Activated T-cell treated with anti-CD3 and anti-CD28 coated beads, Interleukin-2, amount 50 U/mL, for 1 hour (primary cell): ENCODE data around the gene CBR4.
A peak's percentile ranks its signal among the peaks of the same experiment; 100 is the strongest.
"Not testable (repeated sequence)": the region's sequence is repeated elsewhere in the genome, so short reads cannot be mapped to it uniquely, and the experiment has no call there.

Experiments used
- DNase-seq: peaks from one replicate; pipeline ENCODE4 v3.0.0-alpha.2; 2020

Gene CBR4

GRCh38 chr4:169010125-169011023 is at the start of gene CBR4:
Gene CBR4 (minus strand): TSS chr4:169010255. CDS start chr4:169010089, 166 bp downstream.
- peak; percentile 91 for DNase-seq

GRCh38 chr4:169059306-169060211 is 49.5 kb upstream of the CBR4 start:
- DNase-seq = no peak

GRCh38 chr4:169058312-169058711 is 48.3 kb upstream of the CBR4 start:
- no peak for DNase-seq

- no peak for DNase-seq
Measured at GRCh38 chr4:169054879-169055278, 44.8 kb upstream of the CBR4 start.

- no peak for DNase-seq
Measured at GRCh38 chr4:169052594-169052945, 42.5 kb upstream of the CBR4 start.

- DNase-seq = no peak
Measured at GRCh38 chr4:169051761-169052593, 41.9 kb upstream of the CBR4 start.

- DNase-seq = no peak
Measured at GRCh38 chr4:169050881-169051760, 41.1 kb upstream of the CBR4 start.

- DNase-seq = no peak
Measured at GRCh38 chr4:169050284-169050683, 40.2 kb upstream of the CBR4 start.

GRCh38 chr4:169048868-169049414 is 38.9 kb upstream of the CBR4 start:
- no peak for DNase-seq

- DNase-seq = no peak
Measured at GRCh38 chr4:169047956-169048355, 37.9 kb upstream of the CBR4 start.

- no peak for DNase-seq
Measured at GRCh38 chr4:169045862-169046584, 36.0 kb upstream of the CBR4 start.

GRCh38 chr4:169044714-169045447 is 34.8 kb upstream of the CBR4 start:
- no peak for DNase-seq

- DNase-seq = no peak
Measured at GRCh38 chr4:169042608-169043007, 32.6 kb upstream of the CBR4 start.

- no peak for DNase-seq
Measured at GRCh38 chr4:169040559-169041261, 30.7 kb upstream of the CBR4 start.

- DNase-seq = no peak
Measured at GRCh38 chr4:169039251-169039954, 29.3 kb upstream of the CBR4 start.

- DNase-seq = no peak
Measured at GRCh38 chr4:169037506-169037905, 27.5 kb upstream of the CBR4 start.

- DNase-seq = not testable (repeated sequence)
Measured at GRCh38 chr4:169035871-169036620, 26.0 kb upstream of the CBR4 start.

- no peak for DNase-seq
Measured at GRCh38 chr4:169033660-169034059, 23.6 kb upstream of the CBR4 start.
